NCI-H2227 treated with DMSO at 0.1 percent for 48 hours (cell line): ENCODE results near the gene ARFGAP1.

Source experiments
- DNase-seq: peaks from one replicate; lab custom pipeline; 2025; lab: John Stamatoyannopoulos, UW

The ARFGAP1 gene

DNA sequence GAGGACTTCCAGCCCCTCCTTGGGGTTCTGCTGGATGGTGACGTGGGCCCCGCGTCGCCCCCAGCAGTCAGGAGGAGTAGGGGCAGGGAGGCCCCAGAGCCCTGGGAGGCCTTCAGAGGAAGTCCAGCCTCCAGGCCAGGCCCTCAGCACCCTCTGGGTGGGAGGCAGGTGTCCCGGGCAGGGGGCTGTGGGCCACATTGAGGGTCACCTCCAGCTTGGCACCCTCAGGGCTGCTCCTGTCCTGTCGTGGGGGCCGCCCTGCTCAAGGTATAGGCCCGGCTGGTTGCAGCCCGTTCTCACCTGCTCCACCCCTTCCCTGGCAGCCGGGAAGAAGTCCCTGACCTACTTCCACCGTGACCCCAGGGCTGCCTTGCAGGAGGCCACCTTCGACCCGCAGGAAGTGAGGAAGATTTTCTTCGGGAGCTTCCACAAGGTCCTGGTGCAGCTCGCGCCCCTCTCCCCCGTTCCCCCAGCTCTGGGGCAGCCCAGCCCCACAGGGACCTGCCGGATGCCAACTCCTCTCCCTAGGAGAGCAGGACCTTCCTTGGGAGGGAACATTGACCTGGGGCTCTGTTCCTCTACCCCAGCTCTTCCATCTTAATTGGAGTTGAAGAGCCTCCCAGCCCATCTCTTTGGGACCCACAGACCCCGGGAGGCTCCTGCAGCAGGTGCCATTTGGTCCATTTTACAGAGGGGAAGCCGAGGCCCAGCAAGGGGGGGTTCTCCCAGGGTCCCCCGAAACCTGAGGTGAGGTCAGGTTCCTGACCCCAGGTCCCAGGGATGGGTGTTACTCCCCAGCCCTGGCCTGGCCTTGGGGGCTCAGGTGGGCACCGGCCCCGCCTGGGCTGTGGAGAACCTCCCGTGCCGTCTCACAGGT, 46.8 kb downstream of the ARFGAP1 start:
- no peak for DNase-seq

DNA sequence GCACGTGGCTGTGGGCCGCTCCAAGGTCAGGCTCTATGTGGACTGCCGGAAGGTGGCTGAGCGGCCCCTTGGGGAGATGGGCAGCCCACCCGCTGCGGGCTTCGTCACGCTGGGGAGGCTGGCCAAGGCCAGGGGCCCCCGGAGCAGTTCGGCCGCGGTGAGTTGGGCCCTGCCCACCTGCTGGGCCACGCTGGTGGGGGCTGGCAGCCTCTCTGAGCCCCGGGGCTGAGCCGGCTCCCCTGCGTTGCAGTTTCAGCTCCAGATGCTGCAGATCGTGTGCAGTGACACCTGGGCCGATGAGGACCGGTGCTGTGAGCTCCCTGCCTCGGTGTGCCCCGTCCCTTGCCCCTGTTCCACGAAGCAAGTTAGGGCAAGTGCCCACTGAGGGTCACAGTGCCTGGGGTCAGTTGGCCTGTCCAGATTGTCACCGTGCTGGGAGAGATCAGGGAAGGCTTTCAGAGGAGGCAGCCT, 47.5 kb downstream of the ARFGAP1 start:
- DNase-seq = no peak

DNA sequence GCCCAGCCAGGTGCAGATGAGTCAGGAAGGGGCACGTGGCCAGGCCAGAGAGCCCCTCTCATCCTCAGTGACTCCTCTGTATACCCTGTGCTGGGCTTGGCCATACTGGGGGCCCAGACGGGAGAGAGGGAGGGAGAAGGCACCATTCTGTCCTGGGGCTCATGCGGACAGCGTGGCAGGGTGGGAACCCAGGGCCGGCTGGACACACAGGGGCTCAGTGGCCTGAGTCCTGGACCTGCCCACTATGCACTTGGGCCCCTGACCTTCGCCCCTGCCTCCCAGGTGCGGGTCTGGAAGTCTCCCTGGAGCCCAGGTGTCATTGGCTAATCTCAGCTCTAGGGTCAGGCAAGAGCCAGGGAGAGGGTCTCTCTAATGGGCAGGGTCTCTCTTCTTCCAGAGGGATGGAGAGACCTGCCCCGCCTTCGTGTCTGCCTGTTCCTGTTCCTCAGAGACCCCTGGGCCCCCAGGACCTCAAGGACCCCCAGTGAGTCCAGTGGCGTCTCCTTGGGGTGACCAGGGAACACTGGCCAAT, 48.1 kb downstream of the ARFGAP1 start:
- no peak for DNase-seq

DNA sequence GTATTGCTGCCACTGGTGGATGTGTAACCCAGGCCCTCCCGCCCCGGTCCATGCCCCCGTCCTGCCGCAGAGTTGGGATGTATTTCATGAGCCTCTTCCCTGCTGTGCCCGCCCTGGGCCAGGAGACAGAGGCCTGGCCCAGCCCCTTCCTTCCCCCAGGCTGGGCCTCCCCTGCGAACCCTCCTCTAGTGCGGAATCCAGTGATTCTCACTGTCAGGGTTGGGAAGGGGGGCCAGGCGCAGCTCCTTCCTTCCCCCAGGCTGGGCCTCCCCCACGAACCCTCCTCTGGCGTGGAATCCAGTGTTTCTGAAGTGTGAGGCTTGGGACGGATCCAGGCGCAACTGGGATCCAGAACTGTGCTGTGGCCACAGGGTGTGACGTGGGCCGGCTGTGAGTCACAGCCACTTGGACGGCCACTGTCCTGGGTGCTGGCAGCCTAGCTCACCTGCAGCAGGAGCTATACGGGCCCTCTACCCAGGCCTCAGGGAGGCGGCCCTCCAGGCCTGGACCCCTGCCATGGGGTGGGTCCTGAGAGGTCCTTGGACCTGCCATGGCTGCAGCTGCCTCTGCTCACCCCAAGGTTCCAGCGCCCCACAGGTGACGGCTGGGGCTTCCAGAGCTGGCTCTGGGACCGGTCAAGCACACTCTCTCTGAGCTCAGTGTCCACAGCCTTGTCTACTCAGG, 48.7 kb downstream of the ARFGAP1 start:
- no peak for DNase-seq

DNA sequence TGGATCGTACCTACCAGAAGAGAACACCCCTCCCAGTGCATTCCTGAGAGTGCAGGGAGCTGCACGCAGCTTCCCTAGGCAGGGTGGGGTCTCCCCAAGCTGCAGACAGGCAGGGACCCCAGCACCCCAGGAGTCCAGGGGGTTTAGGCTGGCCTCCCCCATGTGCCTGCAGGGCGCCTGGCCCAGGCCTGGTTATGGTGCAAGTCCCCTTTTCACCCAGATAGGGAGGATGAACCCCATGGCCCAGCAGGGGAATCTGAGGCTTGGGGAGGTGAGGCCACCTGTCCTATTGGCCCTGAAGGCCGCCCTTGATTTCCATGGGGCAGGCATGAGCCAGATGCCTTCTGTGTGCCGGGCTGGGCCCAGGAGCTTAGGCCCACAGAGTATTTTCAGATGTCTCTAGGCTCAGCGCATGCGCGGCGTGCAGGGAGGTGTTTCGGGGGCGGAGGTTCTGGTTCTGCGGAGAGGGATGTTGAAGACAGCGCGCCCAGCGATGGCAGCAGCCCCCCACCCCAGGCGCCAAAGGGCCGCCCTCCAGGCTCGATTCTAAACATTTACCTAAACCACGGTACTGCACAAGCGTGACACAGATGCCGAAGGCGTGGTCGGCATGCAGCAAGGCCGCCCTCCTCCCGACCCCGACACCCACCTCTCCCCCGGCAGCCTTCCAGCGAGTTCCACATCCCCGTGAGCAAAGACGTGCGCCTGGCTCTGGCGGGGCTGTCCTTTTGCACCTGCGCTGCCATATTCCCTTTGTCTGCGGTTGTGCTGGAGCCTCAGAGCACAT, 49.7 kb downstream of the ARFGAP1 start:
- no peak for DNase-seq

DNA sequence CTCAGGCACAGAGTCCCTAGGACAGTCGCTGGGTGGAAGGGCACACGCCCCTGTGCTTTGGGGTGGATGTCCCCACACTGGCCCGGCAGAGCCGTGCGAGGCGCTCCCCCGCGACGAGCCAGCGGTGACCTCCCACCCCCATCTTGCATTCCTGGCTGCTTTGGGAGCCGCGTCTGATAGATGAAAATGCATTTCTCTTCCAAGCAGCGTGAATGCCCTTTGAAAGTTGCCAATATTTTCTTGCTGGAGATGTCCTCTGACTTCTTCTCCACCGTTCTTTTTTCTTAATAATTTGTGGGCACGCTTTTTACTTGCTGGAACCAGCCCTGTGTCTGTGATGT, 50.3 kb downstream of the ARFGAP1 start:
- no peak for DNase-seq

DNA sequence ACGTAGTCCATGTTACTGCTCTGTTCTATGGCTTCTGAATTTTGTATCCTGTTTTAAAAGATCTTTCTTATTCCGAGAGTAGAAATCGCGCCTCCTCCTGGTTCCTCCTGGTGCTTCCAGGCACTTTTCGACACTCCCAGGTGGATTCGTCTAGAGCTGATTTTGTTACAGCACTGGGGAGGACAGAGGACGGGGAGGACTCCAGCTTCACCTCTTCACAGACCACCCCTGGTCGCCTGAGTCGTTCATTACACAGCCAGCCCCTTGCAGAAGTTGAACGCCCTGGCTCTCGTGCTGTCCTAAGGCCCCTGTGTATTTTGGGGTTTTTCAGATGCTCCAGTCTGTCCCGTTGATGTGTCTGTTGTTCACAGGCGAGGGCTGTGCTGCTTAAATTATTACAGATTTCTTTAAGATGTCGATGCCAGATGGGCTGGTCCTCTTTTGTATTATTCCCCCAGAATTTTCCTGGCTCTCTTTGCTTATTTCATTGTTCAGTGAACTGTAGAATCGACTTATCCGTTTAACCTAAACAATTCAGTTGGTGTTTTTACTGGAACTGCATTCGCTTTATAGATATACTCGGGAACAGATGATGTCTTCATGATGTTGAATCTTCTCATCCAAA, 50.9 kb downstream of the ARFGAP1 start:
- no peak for DNase-seq

DNA sequence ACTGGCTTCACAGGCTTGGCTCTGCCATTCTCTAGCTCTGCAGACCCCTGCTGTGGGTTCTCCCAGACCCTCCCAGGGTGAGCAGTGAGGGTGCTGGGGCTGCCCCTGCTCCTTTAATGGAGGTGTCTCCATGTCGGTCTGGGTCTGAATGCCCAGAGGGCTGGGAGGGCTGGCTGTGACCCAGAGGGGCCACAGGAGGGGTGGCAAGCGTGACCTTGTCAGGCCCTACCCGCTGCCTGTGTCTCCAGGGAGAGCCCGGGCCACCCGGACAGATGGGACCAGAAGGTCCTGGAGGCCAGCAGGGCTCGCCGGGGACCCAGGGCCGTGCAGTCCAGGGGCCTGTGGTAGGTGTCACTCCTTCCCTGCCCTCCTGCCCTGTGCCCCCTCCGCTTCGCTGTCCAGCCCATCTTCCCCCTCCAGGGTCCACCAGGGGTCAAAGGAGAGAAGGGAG, 52.4 kb downstream of the ARFGAP1 start:
- no peak for DNase-seq

DNA sequence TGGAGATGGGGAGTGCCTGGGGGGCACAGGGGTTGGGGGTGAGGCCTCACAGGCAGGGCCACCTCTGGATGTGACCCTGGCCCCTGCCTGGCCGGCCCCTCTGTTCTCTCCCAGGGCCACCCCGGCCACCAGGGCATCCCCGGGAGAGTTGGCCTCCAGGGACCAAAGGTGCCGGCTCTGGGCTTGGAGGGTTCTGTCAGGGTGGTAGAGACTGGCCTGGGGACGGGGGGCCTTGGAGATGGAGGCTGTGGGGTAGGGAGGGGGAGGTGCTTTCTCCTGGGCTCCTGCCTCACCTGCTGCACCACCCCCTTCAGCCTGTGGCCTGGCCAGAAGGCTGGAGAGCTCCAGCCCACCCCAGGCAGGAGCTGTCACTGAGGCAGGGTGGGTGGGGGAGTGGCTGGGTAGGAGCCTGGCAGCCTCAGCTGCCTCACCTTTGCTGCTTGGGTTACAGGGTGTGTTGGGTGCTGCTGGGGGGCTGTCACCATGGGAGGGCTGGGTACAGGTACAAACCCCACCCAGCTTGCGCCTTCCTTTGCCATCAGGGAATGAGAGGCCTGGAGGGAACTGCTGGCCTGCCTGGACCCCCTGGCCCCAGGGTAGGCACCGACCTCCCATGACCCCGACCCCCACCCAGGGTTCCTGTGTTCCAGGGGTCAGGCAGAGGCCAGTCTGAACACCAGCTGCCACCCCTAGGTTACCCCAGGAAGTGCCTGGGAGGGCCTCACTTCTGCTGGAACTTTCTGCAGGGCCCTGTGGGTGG, 53.1 kb downstream of the ARFGAP1 start:
- DNase-seq = no peak

DNA sequence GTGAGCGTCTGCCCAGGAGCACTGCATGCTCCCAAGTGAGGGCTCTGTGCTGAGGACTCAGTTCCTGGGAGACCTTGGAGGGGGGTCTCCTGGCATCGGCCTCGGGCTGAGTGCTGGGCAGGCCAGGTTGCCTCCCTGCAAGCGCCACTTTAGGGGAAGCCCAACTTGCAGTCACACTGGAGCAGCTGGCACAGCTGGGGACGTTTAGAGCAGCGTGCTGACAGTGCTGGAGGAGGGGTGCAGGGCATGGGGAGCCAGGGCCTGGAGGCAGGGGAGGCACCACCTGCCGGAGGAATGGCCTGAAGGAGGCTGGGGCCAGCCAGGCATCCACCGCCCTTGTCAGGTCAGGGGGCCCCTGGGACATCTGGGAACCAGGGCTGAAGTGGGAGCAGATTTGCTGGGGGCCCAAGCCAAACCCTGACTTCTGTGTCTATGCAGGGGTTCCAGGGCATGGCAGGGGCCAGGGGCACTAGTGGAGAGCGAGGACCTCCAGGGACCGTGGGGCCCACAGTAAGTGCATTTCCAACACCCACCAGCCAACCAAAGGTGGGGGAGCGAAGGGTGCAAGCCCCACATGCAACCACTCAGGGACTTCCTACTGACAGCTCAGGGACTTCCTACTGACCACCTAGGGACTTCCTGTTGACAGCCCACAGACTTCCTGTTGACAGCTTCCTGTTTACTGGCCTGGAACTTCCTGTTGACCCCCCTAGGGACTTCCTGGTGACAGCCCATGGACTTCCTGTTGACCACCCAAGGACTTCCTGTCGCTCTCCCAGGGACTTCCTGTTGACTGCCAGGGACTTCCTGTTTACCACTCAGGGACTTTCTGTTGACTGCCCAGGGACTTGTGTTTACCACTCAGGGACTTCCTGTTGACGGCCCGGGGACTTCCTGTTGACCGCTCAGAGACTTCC, 54.0 kb downstream of the ARFGAP1 start:
- no peak for DNase-seq

DNA sequence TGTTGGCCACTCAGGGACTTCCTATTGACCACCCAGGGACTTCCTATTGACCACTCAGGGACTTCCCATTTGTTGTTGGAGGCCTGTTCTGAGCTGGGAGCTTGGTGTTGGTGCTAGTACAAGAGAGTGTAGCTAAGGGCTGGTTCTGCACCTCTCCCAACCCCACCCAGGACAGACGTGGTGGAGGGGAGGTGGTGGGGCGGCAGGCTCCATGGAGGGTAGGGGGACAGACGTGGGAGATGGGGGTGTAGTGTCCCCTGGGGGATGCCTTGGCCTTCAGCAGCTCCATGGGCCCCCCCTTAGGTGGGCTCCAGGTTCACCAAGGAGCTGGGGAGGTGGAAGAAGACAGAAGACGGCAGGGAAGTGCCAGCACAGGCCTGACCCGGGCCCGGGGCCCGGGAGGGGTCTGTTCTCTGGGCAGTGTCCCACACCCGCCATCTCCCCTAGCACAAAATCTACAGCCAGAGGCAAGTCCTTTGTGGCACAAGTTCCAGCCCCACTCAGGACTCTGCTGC, 54.7 kb downstream of the ARFGAP1 start:
- no peak for DNase-seq

DNA sequence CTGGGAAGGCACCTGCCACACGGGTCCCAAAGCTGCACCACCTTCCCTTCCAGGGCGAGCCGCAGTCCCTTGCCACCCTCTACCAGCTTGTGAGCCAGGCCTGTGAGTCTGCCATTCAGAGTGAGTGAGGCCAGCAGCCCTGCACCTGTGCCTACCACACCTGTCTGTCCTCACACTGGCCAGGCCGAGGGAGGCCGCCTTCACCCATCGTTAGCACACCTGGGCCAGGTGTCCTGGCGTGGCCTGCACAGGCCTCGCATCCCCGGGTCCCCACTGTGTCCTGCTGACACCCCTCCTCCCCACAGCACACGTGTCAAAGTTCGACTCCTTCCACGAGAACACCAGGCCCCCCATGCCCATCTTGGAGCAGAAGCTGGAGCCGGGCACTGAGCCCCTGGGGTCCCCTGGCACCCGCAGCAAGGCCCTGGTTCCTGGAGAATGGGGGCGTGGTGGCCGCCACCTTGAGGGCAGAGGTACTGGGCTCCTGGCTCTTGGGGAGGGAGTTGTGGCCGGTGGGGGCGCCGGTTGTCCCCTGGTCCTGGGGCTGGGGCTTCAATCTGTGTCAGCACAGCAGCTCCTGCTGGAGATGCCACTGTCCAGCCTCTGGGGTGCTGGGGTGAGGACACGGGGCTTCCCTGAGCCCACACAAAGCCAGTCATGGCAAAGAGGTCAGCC, 55.5 kb downstream of the ARFGAP1 start:
- no peak for DNase-seq

DNA sequence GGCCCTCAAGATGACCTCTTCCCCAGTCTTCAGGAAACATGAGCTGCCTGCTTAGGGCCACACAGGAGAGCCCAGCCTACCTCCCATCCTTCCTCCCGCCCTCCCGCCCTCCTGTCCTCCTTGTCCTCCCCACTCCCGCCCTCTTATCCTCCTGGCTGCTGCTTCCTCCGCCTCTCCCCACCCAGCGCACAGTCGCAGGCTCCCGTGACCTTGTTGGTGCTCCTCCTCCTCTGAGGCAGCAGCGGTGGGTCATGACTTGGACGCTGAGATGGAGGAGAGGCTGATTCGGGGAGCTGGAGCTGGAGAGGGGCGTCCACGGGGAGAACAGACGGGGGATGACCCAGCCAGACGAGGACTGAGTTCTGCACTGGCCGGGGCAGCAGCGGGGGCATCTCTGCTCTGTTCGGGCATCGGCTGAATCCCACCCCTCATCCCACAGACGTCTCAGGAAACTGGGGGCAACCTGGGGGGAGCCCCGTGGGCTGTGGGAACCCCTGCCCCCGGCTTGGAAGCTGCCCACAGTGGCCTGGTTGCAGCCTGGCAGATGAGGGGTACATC, 56.2 kb downstream of the ARFGAP1 start:
- no peak for DNase-seq

DNA sequence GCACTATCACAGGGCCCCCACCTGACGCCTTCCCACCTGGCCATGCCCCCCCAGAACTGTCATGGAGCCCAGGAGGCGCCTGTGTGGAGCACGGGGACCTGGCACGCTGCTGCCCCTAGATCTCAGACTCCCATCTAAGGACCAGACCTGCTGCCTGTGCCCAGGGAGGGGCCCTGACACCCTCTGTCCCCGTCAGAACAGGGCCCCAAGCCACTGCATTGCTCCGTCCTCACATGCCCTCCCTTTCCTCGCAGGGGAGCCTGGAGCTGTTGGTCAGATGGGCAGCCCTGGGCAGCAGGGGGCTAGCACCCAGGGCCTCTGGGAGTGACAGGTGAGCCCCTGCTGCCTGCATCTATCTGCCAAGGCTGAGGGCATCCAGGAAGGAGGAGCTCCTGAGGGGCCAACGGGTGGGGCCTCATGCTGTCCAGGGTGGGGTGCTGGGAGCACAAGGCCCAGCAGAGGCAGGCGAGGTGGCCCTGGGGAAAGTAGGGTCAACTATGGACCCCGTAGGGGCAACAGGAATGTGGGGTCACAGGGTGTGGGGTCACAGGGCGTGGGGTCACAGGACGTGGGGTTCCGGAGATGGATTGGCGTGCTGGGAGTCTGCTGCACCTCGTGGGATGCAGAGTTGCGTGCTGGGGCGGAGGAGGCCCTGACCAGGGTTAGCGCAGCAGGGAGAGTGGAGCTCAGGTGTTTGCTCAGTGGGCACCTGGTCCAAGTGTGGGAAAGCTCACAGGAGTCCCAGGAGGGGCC, 56.9 kb downstream of the ARFGAP1 start:
- DNase-seq = no peak

DNA sequence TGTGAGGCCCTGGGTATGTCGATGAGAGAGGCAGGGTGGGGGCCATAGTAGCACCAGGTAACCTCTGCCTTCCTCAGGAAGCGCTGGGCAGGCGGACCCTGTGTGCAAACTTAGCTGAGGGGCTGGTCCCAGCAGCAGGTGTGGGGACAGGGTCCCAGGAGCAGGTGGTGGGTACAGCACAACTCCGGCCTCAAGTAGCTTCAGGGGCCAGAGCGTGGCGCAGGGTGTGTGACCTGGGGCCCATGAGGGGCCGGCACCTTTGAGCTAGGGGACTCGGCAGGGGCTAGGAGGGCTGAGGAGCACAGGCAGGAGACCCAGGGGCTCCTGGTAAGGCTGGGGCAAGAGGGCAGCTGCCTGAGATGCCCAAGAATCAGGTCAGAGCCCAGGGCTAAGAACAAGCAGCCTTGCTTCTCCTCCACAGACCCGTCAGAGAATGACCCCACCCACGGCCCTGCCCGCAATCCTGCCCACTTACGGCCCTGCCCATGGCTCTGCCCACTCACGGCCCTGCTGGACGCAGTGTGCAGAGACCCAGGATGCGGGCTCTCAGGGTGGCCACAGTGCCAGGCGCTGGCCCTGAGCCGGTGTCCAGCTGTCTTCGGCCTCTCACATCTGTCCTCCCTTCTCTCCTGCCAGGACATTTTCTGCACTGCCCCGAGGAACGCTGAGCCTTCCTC, 57.6 kb downstream of the ARFGAP1 start:
- DNase-seq = no peak

DNA sequence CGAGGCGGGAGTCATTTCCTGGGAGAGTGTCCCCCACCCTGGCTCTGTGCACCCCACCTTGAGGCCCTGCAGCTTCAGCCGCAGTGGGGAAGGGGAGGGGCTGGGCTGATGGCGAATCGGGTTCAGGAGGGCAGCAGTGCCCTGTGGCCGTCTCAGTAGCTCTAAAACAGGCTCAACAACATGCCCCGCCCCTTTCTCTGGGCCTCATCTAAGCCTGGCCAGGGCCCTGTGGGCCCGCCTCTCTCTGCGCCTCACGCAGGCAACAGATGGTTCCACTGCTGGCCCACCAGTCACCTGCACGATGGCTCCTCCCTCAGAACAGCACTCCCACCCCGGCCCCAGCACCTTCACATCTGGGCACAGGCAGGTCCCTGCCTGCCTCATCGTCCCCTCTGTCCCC, 58.3 kb downstream of the ARFGAP1 start:
- DNase-seq = no peak

DNA sequence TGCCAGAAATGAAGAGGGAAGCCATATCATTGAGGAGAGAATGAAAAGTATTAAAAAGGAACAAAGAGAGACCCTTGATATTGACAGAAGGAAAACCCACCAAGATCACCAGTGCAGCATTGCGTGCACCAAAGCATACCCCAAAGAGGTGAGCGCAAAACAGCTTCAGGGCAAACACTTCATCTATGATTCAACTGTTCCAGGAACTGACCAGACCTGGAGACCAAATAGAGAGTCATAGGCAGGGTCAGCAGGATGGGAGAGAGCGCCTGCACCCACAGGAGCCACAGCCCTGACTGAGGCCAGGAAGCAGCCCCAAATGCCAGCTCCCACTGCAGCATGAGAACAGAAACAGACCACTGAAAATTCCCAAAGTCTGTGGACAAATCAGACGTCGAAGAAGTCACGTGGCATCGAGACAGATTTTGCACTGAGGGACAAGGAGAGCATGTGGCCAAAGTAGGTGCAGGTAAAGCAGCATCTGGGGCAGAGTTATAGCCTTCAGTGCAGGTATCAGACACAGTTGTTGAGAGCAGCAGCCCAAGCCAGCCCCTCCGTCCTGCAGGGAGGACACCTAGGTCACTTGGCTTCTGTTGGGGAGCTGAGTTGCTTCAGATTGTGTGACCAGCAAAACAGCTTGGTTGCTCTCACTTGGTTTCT, 59.3 kb downstream of the ARFGAP1 start:
- no peak for DNase-seq
